ENCODE results near the gene HYAL4.
"Not testable (repeated sequence)": the region's sequence is repeated elsewhere in the genome, so short reads cannot be mapped to it uniquely, and the experiment has no call there.

Gene HYAL4

DNA sequence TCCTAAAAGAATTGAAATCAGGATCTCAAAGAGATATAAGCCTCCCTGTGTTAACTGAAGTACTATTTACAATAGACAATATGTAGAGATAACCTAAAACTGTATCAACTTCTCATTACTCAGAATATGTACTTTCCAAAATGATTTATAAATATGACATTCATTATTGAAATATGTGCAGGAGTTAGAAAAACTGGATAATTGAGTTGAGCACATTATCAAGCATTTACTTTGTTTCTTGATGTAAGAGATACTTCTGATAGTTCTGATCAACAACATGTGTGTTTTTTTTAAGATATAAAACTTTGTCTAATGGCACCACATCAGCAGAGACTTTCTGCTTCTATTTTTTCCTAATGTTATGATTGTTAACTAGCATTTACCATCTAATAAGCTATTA lies 38.2 kb downstream of the HYAL4 start:
- Histone ChIP-seq H3K4me3 (no peak overlapping the region), H3K36me3 (replicated peaks) (no peaks in the 10 kb centered on the region), H3K27me3 (ENCODE audit: low read depth) (no peaks in the 10 kb centered on the region; the same call in 1 of the 2 replicates), H3K4me1 (no peaks in the 10 kb centered on the region; the same call in 1 of the 2 replicates), H3K9me3 (no peaks in the 10 kb centered on the region)
- in situ Hi-C loops (cut with MboI; ENCODE audit: low sequenced_read_pairs), result no loop called here
- no peak for DNase-seq (ENCODE audit: low spot score in 2 of 2)

DNA sequence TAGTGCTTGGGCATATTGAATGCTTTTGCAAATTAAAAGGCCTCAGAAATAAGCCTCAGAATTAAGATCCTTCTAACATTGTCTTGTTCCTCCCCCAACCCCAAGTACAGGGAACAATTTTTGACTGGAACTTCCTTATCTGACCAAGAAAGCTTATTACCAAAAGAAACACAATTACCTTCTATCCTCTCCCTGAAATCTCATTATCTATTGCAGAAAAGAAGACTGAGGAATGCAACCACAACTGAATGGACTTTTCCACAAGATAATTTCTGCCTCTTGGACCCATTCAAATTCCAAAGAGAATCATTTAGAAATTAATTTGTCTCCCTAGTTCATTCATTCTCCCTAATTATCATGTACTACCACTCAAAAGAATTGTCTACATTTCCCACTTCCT lies 43.2 kb downstream of the HYAL4 start:
- H3K36me3 ChIP-seq (replicated peaks), result no peaks in the 10 kb centered on the region
- no peaks in the 10 kb centered on the region for H3K9me3 ChIP-seq
- no peaks in the 10 kb centered on the region; the same call in none of the 2 replicates for H3K27me3 ChIP-seq (ENCODE audit: low read depth)
- in situ Hi-C loops (cut with MboI; ENCODE audit: low sequenced_read_pairs), result no loop called here
- DNase-seq (ENCODE audit: low spot score in 2 of 2), result peak in 1 of 2 experiments; percentile 41
- H3K4me3 ChIP-seq, result no peak overlapping the region
- H3K4me1 ChIP-seq, result peaks cover 2% of the 10 kb centered on the region; the same call in 1 of the 2 replicates

DNA sequence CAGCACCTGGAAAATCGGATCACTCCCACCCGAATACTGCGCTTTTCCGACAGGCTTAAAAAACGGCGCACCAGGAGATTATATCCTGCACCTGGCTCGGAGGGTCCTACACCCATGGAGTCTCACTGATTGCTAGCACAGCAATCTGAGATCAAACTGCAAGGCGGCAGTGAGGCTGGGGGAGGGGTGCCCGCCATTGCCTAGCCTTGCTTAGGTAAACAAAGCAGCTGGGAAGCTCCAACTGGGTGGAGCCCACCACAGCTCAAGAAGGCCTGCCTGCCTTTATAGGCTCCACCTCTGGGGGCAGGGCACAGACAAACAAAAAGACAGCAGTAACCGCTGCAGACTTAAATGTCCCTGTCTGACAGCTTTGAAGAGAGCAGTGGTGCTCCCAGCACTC lies 49.8 kb downstream of the HYAL4 start:
- H3K36me3 ChIP-seq (replicated peaks); H3K27me3 ChIP-seq (ENCODE audit: low read depth); in situ Hi-C loops (cut with MboI; ENCODE audit: low sequenced_read_pairs); H3K4me3 ChIP-seq; H3K9me3 ChIP-seq; H3K4me1 ChIP-seq: not testable (repeated sequence)
- DNase-seq (ENCODE audit: low spot score in 2 of 2), result peak in 1 of 2 experiments; percentile 11

GRCh38 chr7:123901101-123901500 lies 56.1 kb downstream of the HYAL4 start:
- Histone ChIP-seq H3K9me3 (no peaks in the 10 kb centered on the region; the same call in 1 of the 2 replicates), H3K27me3 (ENCODE audit: low read depth) (no peaks in the 10 kb centered on the region), H3K36me3 (replicated peaks) (no peaks in the 10 kb centered on the region), H3K4me1 (no peaks in the 10 kb centered on the region), H3K4me3 (no peak overlapping the region)
- no peak for DNase-seq (ENCODE audit: low spot score in 2 of 2)
- in situ Hi-C loops (cut with MboI; ENCODE audit: low sequenced_read_pairs), result no loop called here

GRCh38 chr7:123905714-123906113 lies 60.7 kb downstream of the HYAL4 start:
- H3K36me3 ChIP-seq (replicated peaks), result no peaks in the 10 kb centered on the region
- in situ Hi-C loops (cut with MboI; ENCODE audit: low sequenced_read_pairs), result no loop called here
- no peak overlapping the region for H3K4me3 ChIP-seq
- no peaks in the 10 kb centered on the region for H3K4me1 ChIP-seq
- H3K27me3 ChIP-seq (ENCODE audit: low read depth), result no peaks in the 10 kb centered on the region
- no peak for DNase-seq (ENCODE audit: low spot score in 2 of 2)
- H3K9me3 ChIP-seq, result no peaks in the 10 kb centered on the region; the same call in 1 of the 2 replicates

- in situ Hi-C loops (cut with MboI; ENCODE audit: low sequenced_read_pairs), result no loop called here
- peak; percentile 12 to 54 for DNase-seq (ENCODE audit: low spot score in 2 of 2)
- H3K9me3 ChIP-seq, result no peaks in the 10 kb centered on the region
- no peaks in the 10 kb centered on the region for H3K4me1 ChIP-seq
- H3K36me3 ChIP-seq (replicated peaks), result no peaks in the 10 kb centered on the region
- H3K27me3 ChIP-seq (ENCODE audit: low read depth), result no peaks in the 10 kb centered on the region
- H3K4me3 ChIP-seq, result no peak overlapping the region
Measured at GRCh38 chr7:123916240-123916724, 71.3 kb downstream of the HYAL4 start.

- in situ Hi-C loops (cut with MboI; ENCODE audit: low sequenced_read_pairs), result no loop called here
- no peaks in the 10 kb centered on the region for H3K36me3 ChIP-seq (replicated peaks)
Measured at GRCh38 chr7:123917878-123918277, 72.9 kb downstream of the HYAL4 start.

DNA sequence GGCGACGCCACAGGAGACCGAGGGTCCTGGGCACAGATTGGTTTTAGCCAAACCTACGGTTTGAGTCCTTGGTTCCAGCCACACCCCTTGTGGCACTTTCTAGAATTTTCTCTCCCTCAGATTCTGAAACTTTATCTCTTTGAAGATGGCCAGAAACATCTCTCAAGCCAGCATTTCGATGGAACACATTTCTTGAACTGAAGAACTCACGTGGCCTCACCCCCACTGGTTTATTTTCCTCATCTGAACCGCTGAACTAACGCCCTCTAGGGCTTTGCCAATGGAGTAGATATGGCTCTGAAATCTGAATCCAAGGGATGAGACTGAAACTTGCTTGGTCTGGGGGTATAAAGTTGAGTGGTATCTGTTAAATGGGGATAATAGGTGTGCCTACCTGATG lies 73.3 kb downstream of the HYAL4 start:
- no peaks in the 10 kb centered on the region for H3K36me3 ChIP-seq (replicated peaks)

More at GRCh38 chr7:123917878-123918277, 72.9 kb downstream of the HYAL4 start:
- H3K9me3 ChIP-seq, result no peaks in the 10 kb centered on the region
- H3K4me1 ChIP-seq, result no peaks in the 10 kb centered on the region
- no peak for DNase-seq (ENCODE audit: low spot score in 2 of 2)
- H3K27me3 ChIP-seq (ENCODE audit: low read depth), result 0 out of 2 replicates have a peak, but pooled peaks cover 2% of the 10 kb centered on the region
- H3K4me3 ChIP-seq, result no peak overlapping the region

DNA sequence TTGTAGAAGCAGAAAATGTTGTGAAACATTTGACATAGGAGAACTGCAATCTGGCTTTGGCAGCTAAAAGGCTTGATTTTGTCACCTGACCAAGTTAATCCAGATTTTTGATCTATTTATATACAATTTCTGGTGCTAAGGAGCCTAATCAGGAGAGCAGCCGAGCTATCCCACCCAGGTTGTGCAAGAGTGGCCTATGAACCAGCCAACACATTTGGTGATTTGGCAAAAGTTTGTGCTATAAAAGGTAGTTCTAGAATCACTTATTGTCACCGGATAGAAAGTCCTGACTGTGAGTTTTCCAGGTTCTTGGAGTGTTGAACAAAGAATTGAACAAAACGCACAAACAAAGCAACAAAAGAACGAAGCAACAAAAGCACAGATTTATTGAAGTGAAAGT lies 78.6 kb downstream of the HYAL4 start:
- H3K9me3 ChIP-seq, result no peaks in the 10 kb centered on the region; the same call in 1 of the 2 replicates
- H3K4me3 ChIP-seq, result no peak overlapping the region
- no peak for DNase-seq (ENCODE audit: low spot score in 2 of 2)
- no peaks in the 10 kb centered on the region for H3K4me1 ChIP-seq
- in situ Hi-C loops (cut with MboI; ENCODE audit: low sequenced_read_pairs), result no loop called here
- no peaks in the 10 kb centered on the region for H3K36me3 ChIP-seq (replicated peaks)
- 0 out of 2 replicates have a peak, but pooled peaks cover 2% of the 10 kb centered on the region for H3K27me3 ChIP-seq (ENCODE audit: low read depth)

More for the DNA sequence above, 73.3 kb downstream of the HYAL4 start:
- no peak for DNase-seq (ENCODE audit: low spot score in 2 of 2)
- Histone ChIP-seq H3K4me3 (no peak overlapping the region), H3K27me3 (ENCODE audit: low read depth) (0 out of 2 replicates have a peak, but pooled peaks cover 2% of the 10 kb centered on the region), H3K4me1 (no peaks in the 10 kb centered on the region), H3K9me3 (no peaks in the 10 kb centered on the region)
- in situ Hi-C loops (cut with MboI; ENCODE audit: low sequenced_read_pairs), result no loop called here

DNA sequence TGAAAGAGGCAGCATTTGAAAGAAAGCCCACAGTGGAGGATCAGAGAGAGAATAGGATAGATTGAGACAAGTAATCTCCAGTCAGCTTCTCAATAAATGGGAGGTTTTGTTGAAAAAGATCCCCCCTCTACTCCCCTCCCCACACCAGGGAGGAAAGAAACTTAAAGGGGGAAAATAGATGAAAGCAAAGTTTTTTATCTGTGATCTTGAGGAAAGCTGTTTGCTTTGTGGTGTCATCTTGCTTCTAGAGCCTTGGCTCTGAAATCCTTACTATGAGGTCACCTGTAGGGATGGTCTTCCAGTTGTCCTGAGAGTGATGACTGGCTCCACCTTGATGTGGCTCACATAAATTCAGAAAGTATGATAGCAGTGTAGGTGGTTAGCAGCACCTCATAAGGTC lies 80.0 kb downstream of the HYAL4 start, which contains the start of gene SPAM1:
SPAM1 (plus strand) TSS at position 301 of the 400 bp plus-strand sequence. CDS start 28,330 bp downstream, outside the sequence.
- Histone ChIP-seq H3K9me3 (no peaks in the 10 kb centered on the region; the same call in 1 of the 2 replicates), H3K27me3 (ENCODE audit: low read depth) (0 out of 2 replicates have a peak, but pooled peaks cover 2% of the 10 kb centered on the region), H3K36me3 (replicated peaks) (no peaks in the 10 kb centered on the region), H3K4me1 (no peaks in the 10 kb centered on the region), H3K4me3 (no peak within 1 kb of the TSS)
- in situ Hi-C loops (cut with MboI; ENCODE audit: low sequenced_read_pairs), result no loop called here
- DNase-seq (ENCODE audit: low spot score in 2 of 2), result no peak
